Activated CD4-positive, alpha-beta memory T cell treated with anti-CD3 and anti-CD28 coated beads for 36 hours (primary cell): ENCODE results near the gene DYRK4. TPM values are rescaled to one million over a fixed set of nuclear protein-coding genes. Genes with fewer than 3 reads are reported as not detected.
"Not testable (repeated sequence)": the region's sequence is repeated elsewhere in the genome, so short reads cannot be mapped to it uniquely, and the experiment has no call there.

ENCODE experiments used
- CTCF ChIA-PET: fragments of 350-600 bp; sonication (Branson Sonifier 250); formaldehyde crosslinking; loops from one replicate; lab custom pipeline; 2021; ENCODE audit warnings: antibody characterized with exemption, inconsistent platforms; lab: Charles Lee
- POLR2A ChIA-PET: fragments of 350-600 bp; sonication (Branson Sonifier 250); formaldehyde crosslinking; loops from one replicate; lab custom pipeline; 2021; ENCODE audit warnings: antibody characterized with exemption; lab: Charles Lee
- DNase-seq: peaks from one replicate; pipeline ENCODE4 v3.0.0-alpha.2; 2020
- H3K27ac Mint-ChIP-seq: one replicate; pipeline ENCODE4 v1.8.0; 2021; ENCODE audit warnings: mixed read lengths
- H3K27me3 Mint-ChIP-seq: one replicate; pipeline ENCODE4 v1.8.0; 2021; ENCODE audit warnings: mixed read lengths
- H3K36me3 Mint-ChIP-seq: one replicate; pipeline ENCODE4 v1.8.0; 2021; ENCODE audit warnings: mixed read lengths
- H3K4me1 Mint-ChIP-seq: one replicate; pipeline ENCODE4 v1.8.0; 2021; ENCODE audit warnings: low read depth, mixed read lengths
- H3K4me3 Mint-ChIP-seq: one replicate; pipeline ENCODE4 v1.8.0; 2021; ENCODE audit warnings: mild to moderate bottlenecking, mixed read lengths
- H3K9me3 Mint-ChIP-seq: one replicate; pipeline ENCODE4 v1.8.0; 2021; ENCODE audit warnings: mixed read lengths
- intact Hi-C: fragments of 100-400 bp; cut with micrococcal nuclease; formaldehyde crosslinking; loops from one replicate; pipeline ENCODE4 v1.15.1; 2023
- total RNA-seq, 2 experiments: library from RNA; stranded (reverse); gene quantifications; one replicate each; pipeline ENCODE4 v1.2.3, GENCODE V29; 2021

DYRK4 gene, protein sequence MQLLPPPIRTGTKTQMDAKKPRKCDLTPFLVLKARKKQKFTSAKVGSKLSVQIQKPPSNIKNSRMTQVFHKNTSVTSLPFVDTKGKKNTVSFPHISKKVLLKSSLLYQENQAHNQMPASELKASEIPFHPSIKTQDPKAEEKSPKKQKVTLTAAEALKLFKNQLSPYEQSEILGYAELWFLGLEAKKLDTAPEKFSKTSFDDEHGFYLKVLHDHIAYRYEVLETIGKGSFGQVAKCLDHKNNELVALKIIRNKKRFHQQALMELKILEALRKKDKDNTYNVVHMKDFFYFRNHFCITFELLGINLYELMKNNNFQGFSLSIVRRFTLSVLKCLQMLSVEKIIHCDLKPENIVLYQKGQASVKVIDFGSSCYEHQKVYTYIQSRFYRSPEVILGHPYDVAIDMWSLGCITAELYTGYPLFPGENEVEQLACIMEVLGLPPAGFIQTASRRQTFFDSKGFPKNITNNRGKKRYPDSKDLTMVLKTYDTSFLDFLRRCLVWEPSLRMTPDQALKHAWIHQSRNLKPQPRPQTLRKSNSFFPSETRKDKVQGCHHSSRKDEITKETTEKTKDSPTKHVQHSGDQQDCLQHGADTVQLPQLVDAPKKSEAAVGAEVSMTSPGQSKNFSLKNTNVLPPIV
- 10 to 100 TPM; 26.0 to 26.7 TPM for total RNA-seq

- ChIA-PET POLR2A (no interaction called here), CTCF (no interaction called here)
- H3K36me3 Mint-ChIP-seq, result peaks cover 2% of the 10 kb centered on the region
- H3K27ac Mint-ChIP-seq, result no peak within 1 kb of the TSS
- intact Hi-C loops, result no loop called here
- H3K27me3 Mint-ChIP-seq, result peaks cover 5% of the 10 kb centered on the region
- no peak within 1 kb of the TSS for H3K4me3 Mint-ChIP-seq
- no peaks in the 10 kb centered on the region for H3K9me3 Mint-ChIP-seq
- no peak for DNase-seq
- H3K4me1 Mint-ChIP-seq, result no peaks in the 10 kb centered on the region
These were observed at the start of gene DYRK4 for GRCh38 chr12:4562034-4562657. TSS of gene DYRK4 (plus strand) at chr12:4562208. CDS start at chr12:4562246, 38 bp downstream.

GRCh38 chr12:4518106-4518728 lies 43.8 kb upstream of the DYRK4 start:
- POLR2A ChIA-PET, result no interaction called here
- CTCF ChIA-PET, result no interaction called here
- no peaks in the 10 kb centered on the region for H3K9me3 Mint-ChIP-seq
- H3K27me3 Mint-ChIP-seq, result no peaks in the 10 kb centered on the region
- H3K4me3 Mint-ChIP-seq, result no peak overlapping the region
- H3K27ac Mint-ChIP-seq, result no peak overlapping the region
- intact Hi-C loops, result no loop called here
- DNase-seq, result no peak
- H3K4me1 Mint-ChIP-seq, result no peaks in the 10 kb centered on the region
- H3K36me3 Mint-ChIP-seq, result peaks cover 23% of the 10 kb centered on the region

GRCh38 chr12:4523443-4523842 lies 38.6 kb upstream of the DYRK4 start:
- H3K4me3 Mint-ChIP-seq, H3K27ac Mint-ChIP-seq, H3K27me3 Mint-ChIP-seq, intact Hi-C loops, POLR2A ChIA-PET, H3K9me3 Mint-ChIP-seq, DNase-seq, H3K4me1 Mint-ChIP-seq: not testable (repeated sequence)
- H3K36me3 Mint-ChIP-seq, result peaks cover 16% of the 10 kb centered on the region
- CTCF ChIA-PET, result interaction anchor here (1.3 to 6.2 kb wide), 2 partner anchors 102 to 140 kb away, joined by 3 to 64 read pairs; no protein-coding TSS in a partner anchor

DNA sequence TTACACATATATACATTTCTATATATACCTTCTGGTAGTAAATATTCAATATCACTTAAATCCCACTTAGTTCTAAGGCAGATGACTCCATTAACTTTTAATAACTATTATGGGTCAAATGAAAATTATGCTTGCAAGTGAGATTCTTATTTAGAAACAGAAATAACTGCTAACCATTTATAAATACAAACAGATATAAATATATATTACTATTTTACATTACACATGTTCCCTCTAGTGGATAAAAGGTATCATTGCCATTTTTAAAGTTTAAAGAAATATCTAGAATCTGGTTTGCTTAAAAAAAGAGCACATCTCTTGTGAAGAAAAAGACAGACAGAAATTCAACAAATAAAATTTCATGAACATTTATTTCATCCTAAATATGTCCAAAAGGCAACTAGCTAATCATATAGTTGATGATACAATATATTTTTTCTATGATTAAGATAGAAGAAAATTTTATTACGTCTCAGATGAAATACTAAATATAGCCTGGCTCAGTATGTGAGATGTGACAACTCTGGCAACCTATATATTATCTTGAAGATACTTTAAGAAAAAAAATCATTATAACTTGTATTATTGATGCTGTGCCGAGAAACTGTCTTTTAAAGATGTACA lies 35.0 kb upstream of the DYRK4 start:
- Mint-ChIP-seq H3K27ac (no peak overlapping the region), H3K27me3 (no peaks in the 10 kb centered on the region), H3K36me3 (peaks cover 17% of the 10 kb centered on the region), H3K4me1 (peaks cover 5% of the 10 kb centered on the region), H3K9me3 (no peaks in the 10 kb centered on the region), H3K4me3 (no peak overlapping the region)
- ChIA-PET CTCF (interaction anchor here (1.0 to 6.2 kb wide), 11 partner anchors 10 to 641 kb away, joined by 3 to 64 read pairs (median 4); a partner anchor contains a TSS), POLR2A (no interaction called here)
- no peak for DNase-seq
- intact Hi-C loops, result loop anchor here (1.0 to 2.0 kb wide), 2 partner anchors 106 to 172 kb away; no protein-coding TSS in a partner anchor

DNA sequence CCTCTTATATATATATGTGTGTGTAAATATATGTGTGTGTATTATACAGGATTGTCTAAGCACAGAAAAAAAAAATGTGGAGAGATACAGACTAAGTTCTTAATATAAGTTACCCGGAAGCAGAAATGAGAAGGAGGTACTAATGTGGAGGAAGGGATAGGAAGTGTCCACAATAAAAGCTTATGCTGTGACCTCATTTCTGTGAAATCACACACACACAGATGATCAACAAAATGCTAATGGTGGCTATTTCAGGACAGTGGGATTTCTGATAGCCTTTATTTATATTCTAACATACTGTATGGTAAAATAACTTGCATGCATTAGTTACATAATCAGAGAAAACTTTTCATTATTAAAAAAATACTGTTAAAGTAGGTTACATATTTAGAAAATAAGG lies 31.8 kb upstream of the DYRK4 start:
- ChIA-PET POLR2A (no interaction called here), CTCF (interaction anchor here (1.4 to 2.3 kb wide), 2 partner anchors 108 to 110 kb away, joined by 4 to 12 read pairs; no protein-coding TSS in a partner anchor)
- intact Hi-C loops, result loop anchor here (10.0 kb wide), 1 partner anchor 205 kb away; the partner anchor contains the start of gene TIGAR
- peaks cover 8% of the 10 kb centered on the region for H3K36me3 Mint-ChIP-seq
- no peak for DNase-seq
- no peaks in the 10 kb centered on the region for H3K9me3 Mint-ChIP-seq
- H3K27ac Mint-ChIP-seq, result no peak overlapping the region
- no peaks in the 10 kb centered on the region for H3K27me3 Mint-ChIP-seq
- peaks cover 5% of the 10 kb centered on the region for H3K4me1 Mint-ChIP-seq
- H3K4me3 Mint-ChIP-seq, result no peak overlapping the region

GRCh38 chr12:4530982-4531586 lies 30.9 kb upstream of the DYRK4 start:
- POLR2A ChIA-PET, result interaction anchor here (1.3 kb wide), 1 partner anchor 118 kb away, joined by 3 read pairs; the partner anchor contains the start of genes AKAP3 and NDUFA9
- intact Hi-C loops, result loop anchor here (10.0 kb wide), 1 partner anchor 206 kb away; the partner anchor contains the start of gene TIGAR
- H3K4me1 Mint-ChIP-seq, result peaks cover 5% of the 10 kb centered on the region
- H3K9me3 Mint-ChIP-seq, result no peaks in the 10 kb centered on the region
- H3K4me3 Mint-ChIP-seq, result no peak overlapping the region
- H3K36me3 Mint-ChIP-seq, result peaks cover 6% of the 10 kb centered on the region
- DNase-seq, result no peak
- no peaks in the 10 kb centered on the region for H3K27me3 Mint-ChIP-seq
- CTCF ChIA-PET, result interaction anchor here (0.9 to 2.3 kb wide), 5 partner anchors 12 to 110 kb away, joined by 3 to 12 read pairs (median 3); no protein-coding TSS in a partner anchor
- H3K27ac Mint-ChIP-seq, result no peak overlapping the region

- Mint-ChIP-seq H3K4me3 (no peak overlapping the region), H3K36me3 (peaks cover 9% of the 10 kb centered on the region), H3K4me1 (peaks cover 28% of the 10 kb centered on the region), H3K9me3 (no peaks in the 10 kb centered on the region), H3K27ac (no peak overlapping the region), H3K27me3 (no peaks in the 10 kb centered on the region)
- intact Hi-C loops, result loop anchor here (10.0 kb wide), 1 partner anchor 210 kb away; the partner anchor contains the start of gene TIGAR
- ChIA-PET CTCF (interaction anchor here (1.4 kb wide), 1 partner anchor 10 kb away, joined by 5 read pairs; no protein-coding TSS in a partner anchor), POLR2A (no interaction called here)
- DNase-seq, result no peak
These were observed 26.9 kb upstream of the DYRK4 start for GRCh38 chr12:4535092-4535491.

DNA sequence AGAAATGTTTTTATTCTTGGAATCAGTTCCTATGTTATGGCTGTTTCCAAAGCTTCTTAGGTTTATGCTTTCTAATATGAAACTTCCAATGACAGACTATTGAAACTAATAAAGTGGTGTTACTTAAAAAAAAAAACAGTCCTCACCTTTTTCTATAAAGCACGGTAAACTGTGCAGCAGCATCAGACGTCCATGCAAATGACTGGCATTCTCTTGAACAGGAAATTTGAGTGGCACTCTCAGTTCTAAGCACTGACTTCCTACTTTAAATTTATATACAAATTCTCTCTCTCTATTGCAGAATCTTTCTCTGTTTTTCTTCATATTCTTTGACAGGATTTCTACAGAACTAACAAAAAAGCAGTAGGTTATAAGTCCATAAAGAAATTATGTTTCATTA lies 26.1 kb upstream of the DYRK4 start:
- ChIA-PET POLR2A (no interaction called here), CTCF (no interaction called here)
- no peak for DNase-seq
- no peak overlapping the region for H3K4me3 Mint-ChIP-seq
- H3K4me1 Mint-ChIP-seq, result peaks cover 25% of the 10 kb centered on the region
- intact Hi-C loops, result loop anchor here (10.0 kb wide), 1 partner anchor 211 kb away; the partner anchor contains the start of gene TIGAR
- no peak overlapping the region for H3K27ac Mint-ChIP-seq
- no peaks in the 10 kb centered on the region for H3K9me3 Mint-ChIP-seq
- H3K27me3 Mint-ChIP-seq, result no peaks in the 10 kb centered on the region
- H3K36me3 Mint-ChIP-seq, result peaks cover 9% of the 10 kb centered on the region

DNA sequence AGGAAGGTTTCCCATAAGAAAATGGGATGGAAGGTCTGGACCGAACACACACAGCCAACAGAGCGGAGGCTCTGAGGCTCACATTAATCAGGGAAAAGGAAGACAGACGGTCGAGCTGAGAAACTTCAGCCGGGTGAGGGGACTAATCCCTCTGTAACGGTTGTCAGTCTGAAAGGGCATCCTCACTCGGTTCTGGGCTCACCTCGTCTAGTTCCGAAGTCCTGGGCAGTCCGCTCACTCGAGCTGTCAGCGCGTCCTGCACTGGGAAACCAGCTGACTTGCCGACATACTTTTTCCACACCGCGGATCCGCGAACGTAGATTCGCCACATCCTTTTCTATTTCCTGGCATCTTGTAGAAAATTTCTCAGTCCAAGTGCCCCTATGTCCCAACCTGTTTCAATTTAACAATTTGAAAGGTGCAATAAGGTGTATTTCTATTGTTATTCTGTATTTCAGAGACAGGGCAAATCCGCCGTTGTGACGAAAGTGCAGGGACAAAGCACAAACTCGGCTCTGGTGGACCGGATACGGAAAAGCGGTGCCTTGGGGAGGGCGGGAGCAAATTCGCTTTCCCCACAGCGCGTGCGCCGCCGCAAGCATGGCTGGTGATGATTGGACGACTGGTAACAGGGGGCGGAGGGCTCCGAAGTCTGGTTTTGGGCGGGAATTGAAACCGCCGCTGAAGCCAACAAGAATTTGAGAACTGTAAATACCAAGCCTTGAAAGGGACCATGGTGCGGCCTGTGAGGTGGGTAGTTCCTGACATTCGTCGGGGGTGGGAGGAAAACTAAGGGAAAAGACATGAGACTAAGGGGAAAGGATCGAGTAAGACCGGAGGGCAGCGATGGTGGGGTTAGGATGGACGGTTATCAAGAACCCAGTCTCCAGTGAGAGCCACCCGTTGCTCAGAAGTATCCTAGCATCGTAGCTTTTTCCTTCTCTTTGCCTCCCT lies 23.5 kb upstream of the DYRK4 start, which contains the start of gene RAD51AP1:
RAD51AP1 (plus strand) TSS at position 684 of the 954 bp plus-strand sequence; CDS start at position 734, 50 bp downstream.
- peaks cover 14% of the 10 kb centered on the region for H3K36me3 Mint-ChIP-seq
- ChIA-PET CTCF (interaction anchor here (0.7 to 1.3 kb wide), 3 partner anchors 11 to 118 kb away, joined by 3 to 5 read pairs (median 4); no protein-coding TSS in a partner anchor), POLR2A (interaction anchor here (0.8 to 2.1 kb wide), 3 partner anchors 32 to 111 kb away, joined by 3 to 6 read pairs (median 5); partner anchors contain the start of genes AKAP3 and NDUFA9)
- H3K4me1 Mint-ChIP-seq, result peaks cover 25% of the 10 kb centered on the region
- H3K9me3 Mint-ChIP-seq, result no peaks in the 10 kb centered on the region
- intact Hi-C loops, result loop anchor here (1.0 to 10.0 kb wide), 5 partner anchors 32 to 665 kb away; partner anchors contain the start of genes AKAP3, NDUFA9, PARP11 and TIGAR
- peak; percentile 97 for DNase-seq
- H3K4me3 Mint-ChIP-seq, result peak within 1 kb of the TSS; percentile 94
- H3K27ac Mint-ChIP-seq, result peak within 1 kb of the TSS; percentile 98
- H3K27me3 Mint-ChIP-seq, result no peaks in the 10 kb centered on the region
